Activated naive CD8-positive, alpha-beta T cell treated with anti-CD3 and anti-CD28 coated beads, Interleukin-2, amount 10 ng/mL, durations not matched to agents 7 days and 5 days (primary cell): Measurements from ENCODE around the gene DFFB. TPM values are rescaled to one million over a fixed set of nuclear protein-coding genes. Genes with fewer than 3 reads are reported as not detected.

ENCODE experiments used
- ATAC-seq: fragments of 150-1000 bp; cut with Tn5 transposase; one replicate; pipeline ENCODE4 v1.10.0; 2021; ENCODE audit warnings: low read depth, moderate library complexity
- POLR2A ChIA-PET: fragments of 350-600 bp; sonication (Branson Sonifier 250); formaldehyde crosslinking; loops from one replicate; lab custom pipeline; 2021; ENCODE audit warnings: antibody characterized with exemption; lab: Charles Lee
- DNase-seq: peaks from one replicate; pipeline ENCODE4 v3.0.0; 2021
- H3K27ac Mint-ChIP-seq: one replicate; pipeline ENCODE4 v1.8.0; 2022; ENCODE audit warnings: mild to moderate bottlenecking, mixed read lengths
- H3K27me3 Mint-ChIP-seq: one replicate; pipeline ENCODE4 v1.8.0; 2022; ENCODE audit warnings: mild to moderate bottlenecking, moderate library complexity, mixed read lengths
- H3K36me3 Mint-ChIP-seq: one replicate; pipeline ENCODE4 v1.8.0; 2021; ENCODE audit warnings: mild to moderate bottlenecking, mixed read lengths
- H3K4me1 Mint-ChIP-seq: one replicate; pipeline ENCODE4 v1.8.0; 2021; ENCODE audit warnings: mixed read lengths
- H3K4me3 Mint-ChIP-seq: one replicate; pipeline ENCODE4 v1.8.0; 2022; ENCODE audit warnings: mild to moderate bottlenecking, moderate library complexity, mixed read lengths
- H3K9me3 Mint-ChIP-seq: one replicate; pipeline ENCODE4 v1.8.0; 2021; ENCODE audit warnings: mixed read lengths
- total RNA-seq, 2 experiments: library from RNA; stranded (reverse); gene quantifications; one replicate each; pipeline ENCODE4 v1.2.3, GENCODE V29; 2021

The DFFB gene
- total RNA-seq, 2 experiments from 2014 or later = 14.3 to 15.8 TPM

GRCh38 chr1:3898994-3899753 lies 41.9 kb downstream of the DFFB start:
- H3K27me3 Mint-ChIP-seq = no peaks in the 10 kb centered on the region
- POLR2A ChIA-PET = interaction anchor here (1.2 to 6.3 kb wide), 3 partner anchors 9 to 103 kb away, joined by 3 to 64 read pairs (median 8); partner anchors contain the start of genes CEP104, DFFB and LRRC47
- peaks cover 44% of the 10 kb centered on the region for H3K4me1 Mint-ChIP-seq
- peak overlapping the region; percentile 97 for H3K4me3 Mint-ChIP-seq
- H3K36me3 Mint-ChIP-seq = peaks cover 17% of the 10 kb centered on the region
- ATAC-seq (no peak), DNase-seq (no peak)
- peak overlapping the region; percentile 93 for H3K27ac Mint-ChIP-seq
- H3K9me3 Mint-ChIP-seq = peaks cover 5% of the 10 kb centered on the region

GRCh38 chr1:3899754-3900149 lies 42.5 kb downstream of the DFFB start:
- Mint-ChIP-seq H3K4me3 (peak overlapping the region; percentile 97), H3K9me3 (peaks cover 5% of the 10 kb centered on the region), H3K36me3 (peaks cover 17% of the 10 kb centered on the region), H3K27ac (peak overlapping the region; percentile 93), H3K27me3 (no peaks in the 10 kb centered on the region), H3K4me1 (peaks cover 45% of the 10 kb centered on the region)
- DNase-seq (no peak), ATAC-seq (no peak)
- POLR2A ChIA-PET = interaction anchor here (1.2 to 6.3 kb wide), 3 partner anchors 9 to 104 kb away, joined by 3 to 64 read pairs (median 8); partner anchors contain the start of genes CEP104, DFFB and LRRC47

DNA sequence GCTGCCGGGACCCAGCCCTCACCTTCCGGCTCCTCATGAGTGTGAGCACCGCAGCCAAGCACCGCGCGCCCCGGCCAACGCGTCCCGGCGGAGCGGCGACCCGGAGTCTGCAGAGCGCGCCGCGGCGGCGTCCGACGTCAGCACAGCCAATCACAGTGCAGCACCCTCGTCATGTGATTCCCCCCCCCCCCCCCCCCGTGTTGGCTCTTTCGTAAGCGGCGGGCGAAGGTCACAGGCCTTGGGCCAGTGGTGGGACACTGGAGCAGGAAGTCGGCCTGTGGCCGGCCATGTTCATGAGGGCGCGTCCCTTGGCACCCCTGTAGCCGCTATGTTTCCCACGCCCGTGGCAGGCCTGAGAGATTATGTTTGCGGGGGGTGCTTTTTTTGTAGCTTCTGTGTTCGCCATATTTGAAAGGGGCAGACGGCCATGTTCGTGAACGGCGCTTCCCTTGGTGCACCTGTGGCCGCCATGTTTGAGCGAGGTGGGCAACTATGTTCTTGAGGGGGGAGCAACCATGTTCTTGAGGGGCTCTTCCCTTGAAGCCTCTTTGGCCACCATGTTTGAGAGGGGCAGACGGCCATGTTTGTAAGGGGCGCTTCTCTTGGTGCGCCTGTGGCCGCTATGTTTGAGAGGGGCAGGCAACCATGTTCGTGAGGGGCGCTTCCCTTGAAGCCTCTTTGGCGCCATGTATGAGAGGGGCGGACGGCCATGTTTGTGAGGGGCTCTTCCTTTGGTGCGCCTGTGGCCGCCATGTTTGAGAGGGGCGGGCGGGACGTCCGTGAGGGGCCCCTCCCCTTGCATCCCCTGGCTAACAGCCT lies 43.1 kb downstream of the DFFB start, which contains the start of gene C1orf174:
Gene C1orf174, minus strand, starts transcription at position 123 of the 819 bp plus-strand sequence. Its CDS starts 86 bp downstream, at position 37.
- POLR2A ChIA-PET = interaction anchor here (1.2 to 6.3 kb wide), 3 partner anchors 10 to 105 kb away, joined by 3 to 64 read pairs (median 8); partner anchors contain the start of genes CEP104, DFFB and LRRC47
- Mint-ChIP-seq H3K9me3 (peaks cover 5% of the 10 kb centered on the region), H3K27me3 (no peaks in the 10 kb centered on the region), H3K27ac (peak within 1 kb of the TSS; percentile 93), H3K4me3 (peak within 1 kb of the TSS; percentile 97), H3K36me3 (peaks cover 14% of the 10 kb centered on the region), H3K4me1 (peaks cover 45% of the 10 kb centered on the region)
- DNase-seq (peak; percentile 89), ATAC-seq (peak; percentile 82)

- DNase-seq (peak; percentile 90), ATAC-seq (peak; percentile 12)
- POLR2A ChIA-PET = interaction anchor here (1.7 to 6.3 kb wide), 2 partner anchors 11 to 44 kb away, joined by 8 to 64 read pairs; partner anchors contain the start of genes CEP104 and DFFB
- peak overlapping the region; percentile 97 for H3K4me3 Mint-ChIP-seq
- H3K36me3 Mint-ChIP-seq = peaks cover 14% of the 10 kb centered on the region
- peak overlapping the region; percentile 93 for H3K27ac Mint-ChIP-seq
- peaks cover 47% of the 10 kb centered on the region for H3K4me1 Mint-ChIP-seq
- H3K9me3 Mint-ChIP-seq = peaks cover 5% of the 10 kb centered on the region
- H3K27me3 Mint-ChIP-seq = no peaks in the 10 kb centered on the region
Observed at GRCh38 chr1:3900969-3901529, 43.8 kb downstream of the DFFB start.

DNA sequence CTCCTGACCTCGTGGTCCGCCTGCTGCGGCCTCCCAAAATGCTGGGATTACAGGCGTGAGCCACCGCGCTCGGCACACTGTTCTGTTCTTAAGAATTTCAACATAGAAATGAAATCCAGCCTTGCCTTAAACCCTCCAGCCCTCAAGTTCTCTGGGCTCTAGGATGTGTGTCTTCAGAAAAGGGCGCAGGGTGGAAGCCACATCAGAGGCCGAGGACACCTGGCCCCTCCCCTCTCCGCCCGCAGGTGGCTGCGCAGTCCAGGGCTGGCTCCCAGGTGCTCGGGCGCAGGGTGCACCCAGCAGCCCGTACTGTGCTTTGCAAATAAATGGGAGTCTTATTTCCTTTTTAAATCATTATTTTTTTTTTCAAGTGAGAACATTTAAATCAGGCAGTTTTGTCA lies 44.8 kb downstream of the DFFB start:
- ATAC-seq (no peak), DNase-seq (peak; percentile 59)
- Mint-ChIP-seq H3K4me3 (peak overlapping the region; percentile 97), H3K27ac (peak overlapping the region; percentile 93), H3K9me3 (peaks cover 5% of the 10 kb centered on the region), H3K27me3 (no peaks in the 10 kb centered on the region), H3K36me3 (peaks cover 14% of the 10 kb centered on the region), H3K4me1 (peaks cover 42% of the 10 kb centered on the region)
- POLR2A ChIA-PET = interaction anchor here (6.3 kb wide), 1 partner anchor 45 kb away, joined by 64 read pairs; the partner anchor contains the start of genes CEP104 and DFFB

GRCh38 chr1:3902571-3903091 lies 45.4 kb downstream of the DFFB start:
- POLR2A ChIA-PET = interaction anchor here (1.0 to 6.3 kb wide), 2 partner anchors 46 to 107 kb away, joined by 6 to 64 read pairs; partner anchors contain the start of genes CEP104, DFFB and LRRC47
- peaks cover 11% of the 10 kb centered on the region for H3K36me3 Mint-ChIP-seq
- no peak for DNase-seq
- H3K27ac Mint-ChIP-seq = peak overlapping the region; percentile 93
- peak overlapping the region; percentile 97 for H3K4me3 Mint-ChIP-seq
- no peak for ATAC-seq
- peaks cover 43% of the 10 kb centered on the region for H3K4me1 Mint-ChIP-seq
- peaks cover 3% of the 10 kb centered on the region for H3K9me3 Mint-ChIP-seq
- no peaks in the 10 kb centered on the region for H3K27me3 Mint-ChIP-seq

GRCh38 chr1:3903141-3904005 lies 46.1 kb downstream of the DFFB start:
- POLR2A ChIA-PET = interaction anchor here (1.0 to 6.3 kb wide), 2 partner anchors 46 to 107 kb away, joined by 6 to 64 read pairs; partner anchors contain the start of genes CEP104, DFFB and LRRC47

GRCh38 chr1:3904006-3904842 lies 46.9 kb downstream of the DFFB start:
- H3K27me3 Mint-ChIP-seq = peaks cover 2% of the 10 kb centered on the region
- no peak for DNase-seq
- ATAC-seq = no peak
- peak overlapping the region; percentile 93 for H3K27ac Mint-ChIP-seq
- H3K36me3 Mint-ChIP-seq = peaks cover 1% of the 10 kb centered on the region
- H3K9me3 Mint-ChIP-seq = no peaks in the 10 kb centered on the region
- peak overlapping the region; percentile 97 for H3K4me3 Mint-ChIP-seq
- POLR2A ChIA-PET = interaction anchor here (6.3 kb wide), 1 partner anchor 47 kb away, joined by 64 read pairs; the partner anchor contains the start of genes CEP104 and DFFB
- peaks cover 33% of the 10 kb centered on the region for H3K4me1 Mint-ChIP-seq

More at GRCh38 chr1:3903141-3904005, 46.1 kb downstream of the DFFB start:
- ATAC-seq = no peak
- Mint-ChIP-seq H3K27ac (peak overlapping the region; percentile 93), H3K4me3 (peak overlapping the region; percentile 97), H3K4me1 (peaks cover 38% of the 10 kb centered on the region), H3K27me3 (no peaks in the 10 kb centered on the region), H3K9me3 (no peaks in the 10 kb centered on the region), H3K36me3 (peaks cover 4% of the 10 kb centered on the region)
- DNase-seq = peak; percentile 55

DNA sequence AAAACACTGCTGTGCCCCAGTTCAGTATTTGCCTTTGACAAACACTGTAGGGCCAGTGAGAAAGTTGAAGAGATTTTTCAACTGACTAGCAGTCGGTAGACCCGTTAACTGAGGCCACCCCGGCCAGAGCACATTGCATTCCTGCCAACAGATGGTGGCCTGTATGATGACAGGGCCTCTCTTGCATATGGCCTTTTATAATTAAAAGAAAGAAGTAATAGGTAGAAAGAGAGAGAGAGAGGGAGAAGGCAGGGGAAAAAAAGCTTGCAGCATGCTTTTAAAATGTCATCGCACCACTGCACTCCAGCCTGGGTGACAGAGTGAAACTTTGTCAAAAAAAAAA lies 47.5 kb downstream of the DFFB start:
- H3K36me3 Mint-ChIP-seq = peaks cover 1% of the 10 kb centered on the region
- peaks cover 2% of the 10 kb centered on the region for H3K27me3 Mint-ChIP-seq
- POLR2A ChIA-PET = interaction anchor here (6.3 kb wide), 1 partner anchor 48 kb away, joined by 64 read pairs; the partner anchor contains the start of genes CEP104 and DFFB
- no peaks in the 10 kb centered on the region for H3K9me3 Mint-ChIP-seq
- H3K4me1 Mint-ChIP-seq = peaks cover 30% of the 10 kb centered on the region
- ATAC-seq = no peak
- no peak overlapping the region for H3K27ac Mint-ChIP-seq
- H3K4me3 Mint-ChIP-seq = no peak overlapping the region
- DNase-seq = no peak

- no peak overlapping the region for H3K27ac Mint-ChIP-seq
- H3K36me3 Mint-ChIP-seq = no peaks in the 10 kb centered on the region
- POLR2A ChIA-PET = no interaction called here
- H3K4me1 Mint-ChIP-seq = peaks cover 30% of the 10 kb centered on the region
- peaks cover 2% of the 10 kb centered on the region for H3K27me3 Mint-ChIP-seq
- DNase-seq (no peak), ATAC-seq (no peak)
- H3K9me3 Mint-ChIP-seq = no peaks in the 10 kb centered on the region
- no peak overlapping the region for H3K4me3 Mint-ChIP-seq
Observed at GRCh38 chr1:3905266-3905952, 48.1 kb downstream of the DFFB start.
